MM.1S (cell line): ENCODE measurements around the gene PPP1CC.

Experiments
- DNase-seq: peaks from one replicate; pipeline ENCODE4 v3.0.0-alpha.2; 2015
- H2AFZ ChIP-seq: fragments of 300-600 bp; sonication (generic); 2 replicates; pipeline ENCODE4 v1.6.0; 2016; ENCODE audit warnings: antibody characterized with exemption, low read length
- H3F3A ChIP-seq: fragments of 300-600 bp; sonication (generic); 2 replicates; pipeline ENCODE4 v1.6.1; 2016; ENCODE audit warnings: mild to moderate bottlenecking, antibody characterized with exemption, low read length, moderate library complexity, mixed read lengths; ENCODE audit not compliant: insufficient read depth
- H3K27ac ChIP-seq: fragments of 300-600 bp; sonication (generic); 2 replicates; pipeline ENCODE4 v1.5.1; 2016; ENCODE audit warnings: mild to moderate bottlenecking, low read length
- H3K27me3 ChIP-seq: fragments of 300-600 bp; sonication (generic); replicated peaks from 2 replicates; pipeline ENCODE4 v1.6.0; 2016; ENCODE audit warnings: low read length; ENCODE audit not compliant: insufficient read depth
- H3K36me3 ChIP-seq: fragments of 300-600 bp; sonication (generic); replicated peaks from 2 replicates; pipeline ENCODE4 v1.6.1; 2016; ENCODE audit warnings: mild to moderate bottlenecking, low read length, mixed read lengths; ENCODE audit not compliant: insufficient read depth
- H3K4me1 ChIP-seq: fragments of 300-600 bp; sonication (generic); 2 replicates; pipeline ENCODE4 v1.6.1; 2016; ENCODE audit warnings: low read length, mixed read lengths
- H3K4me2 ChIP-seq: fragments of 300-600 bp; sonication (generic); 2 replicates; pipeline ENCODE4 v1.6.0; 2016; ENCODE audit warnings: low read depth, low read length
- H3K4me3 ChIP-seq: fragments of 300-600 bp; sonication (generic); 2 replicates; pipeline ENCODE4 v1.5.1; 2016; ENCODE audit warnings: low read length, mixed read lengths
- H3K79me2 ChIP-seq: fragments of 300-600 bp; sonication (generic); 2 replicates; pipeline ENCODE4 v1.6.1; 2016; ENCODE audit warnings: mixed run types, low read length, mixed read lengths
- H3K9ac ChIP-seq: fragments of 300-600 bp; sonication (generic); 2 replicates; pipeline ENCODE4 v1.6.1; 2016; ENCODE audit warnings: low read length, mixed read lengths
- H3K9me2 ChIP-seq: fragments of 300-600 bp; sonication (generic); replicated peaks from 2 replicates; pipeline ENCODE4 v1.6.1; 2016; ENCODE audit warnings: mild to moderate bottlenecking, low read length, mixed read lengths; ENCODE audit not compliant: insufficient read depth
- H3K9me3 ChIP-seq: fragments of 300-600 bp; sonication (generic); replicated peaks from 2 replicates; pipeline ENCODE4 v1.6.1; 2016; ENCODE audit warnings: mild to moderate bottlenecking, low read length, mixed read lengths; ENCODE audit not compliant: insufficient read depth
- H4K20me1 ChIP-seq: fragments of 300-600 bp; sonication (generic); 2 replicates; pipeline ENCODE4 v1.6.1; 2016; ENCODE audit warnings: mild to moderate bottlenecking, low read length, moderate library complexity, mixed read lengths; ENCODE audit not compliant: insufficient read depth
- CTCF ChIP-seq: fragments of 300-600 bp; sonication (generic); IDR thresholded peaks from 2 replicates; pipeline ENCODE4 v1.5.1; 2016; ENCODE audit warnings: antibody characterized with exemption, low read length, mixed read lengths
- EZH2 ChIP-seq: fragments of 300-600 bp; sonication (generic); optimal IDR thresholded peaks from 2 replicates; pipeline ENCODE3; 2017; ENCODE audit warnings: low read depth, mild to moderate bottlenecking, antibody characterized with exemption, low read length, mixed read lengths
- EZH2phosphoT487 ChIP-seq: fragments of 300-600 bp; sonication (generic); IDR thresholded peaks from 2 replicates; pipeline ENCODE4 v1.6.1; 2018; ENCODE audit warnings: antibody characterized with exemption, low read length

PPP1CC gene

GRCh38 chr12:110704231-110704630 is 38.5 kb downstream of the PPP1CC start:
- no peaks in the 10 kb centered on the region for H3K79me2 ChIP-seq
- H4K20me1 ChIP-seq = no peaks in the 10 kb centered on the region
- no peak for DNase-seq
- no peaks in the 10 kb centered on the region for H3K27me3 ChIP-seq
- no peaks in the 10 kb centered on the region for H3K9me3 ChIP-seq
- no peak overlapping the region for H3K4me3 ChIP-seq
- H2AFZ ChIP-seq = no peak overlapping the region
- no peak overlapping the region for H3K4me2 ChIP-seq
- no peaks in the 10 kb centered on the region for H3K9me2 ChIP-seq
- no peaks in the 10 kb centered on the region for H3K36me3 ChIP-seq
- H3K4me1 ChIP-seq = no peaks in the 10 kb centered on the region
- no peak overlapping the region for H3K27ac ChIP-seq
- H3F3A ChIP-seq = no peaks in the 10 kb centered on the region
- TF ChIP-seq CTCF (no peak), EZH2 (no peak), EZH2phosphoT487 (no peak)
- no peak overlapping the region for H3K9ac ChIP-seq

GRCh38 chr12:110702081-110702480 is 40.6 kb downstream of the PPP1CC start:
- Histone ChIP-seq H3K4me2 (no peak overlapping the region), H3F3A (no peaks in the 10 kb centered on the region), H3K9me3 (no peaks in the 10 kb centered on the region), H3K9me2 (no peaks in the 10 kb centered on the region), H3K27ac (no peak overlapping the region), H3K27me3 (no peaks in the 10 kb centered on the region), H3K4me1 (peaks cover 4% of the 10 kb centered on the region; the same call in 1 of the 2 replicates), H3K79me2 (no peaks in the 10 kb centered on the region), H3K36me3 (no peaks in the 10 kb centered on the region), H3K4me3 (no peak overlapping the region), H3K9ac (no peak overlapping the region), H2AFZ (no peak overlapping the region), H4K20me1 (no peaks in the 10 kb centered on the region)
- TF ChIP-seq EZH2 (no peak), EZH2phosphoT487 (no peak)
- no peak for DNase-seq

GRCh38 chr12:110699591-110700445 is 42.9 kb downstream of the PPP1CC start:
- no peaks in the 10 kb centered on the region for H3K27me3 ChIP-seq
- no peak overlapping the region for H3K27ac ChIP-seq
- no peaks in the 10 kb centered on the region for H3K9me2 ChIP-seq
- DNase-seq = no peak
- no peak for TF ChIP-seq EZH2phosphoT487
- TF ChIP-seq CTCF = no peak
- no peak for TF ChIP-seq EZH2
- no peaks in the 10 kb centered on the region for H3F3A ChIP-seq
- H2AFZ ChIP-seq = no peak overlapping the region
- H3K4me3 ChIP-seq = no peak overlapping the region
- H3K4me1 ChIP-seq = peaks cover 4% of the 10 kb centered on the region; the same call in 1 of the 2 replicates
- H3K4me2 ChIP-seq = no peak overlapping the region
- no peaks in the 10 kb centered on the region for H4K20me1 ChIP-seq
- H3K9ac ChIP-seq = no peak overlapping the region
- no peaks in the 10 kb centered on the region for H3K36me3 ChIP-seq
- H3K9me3 ChIP-seq = no peaks in the 10 kb centered on the region
- no peaks in the 10 kb centered on the region for H3K79me2 ChIP-seq
